Activated CD8-positive, alpha-beta T cell treated with anti-CD3 and anti-CD28 coated beads for 36 hours (primary cell): ENCODE results near the gene PACRG. TPM values are rescaled to one million over a fixed set of nuclear protein-coding genes. Genes with fewer than 3 reads are reported as not detected.

Experiments
- ATAC-seq: fragments of 200-7000 bp; cut with Tn5 transposase; one replicate; pipeline ENCODE4 v1.10.0; 2021; ENCODE audit warnings: mild to moderate bottlenecking, moderate library complexity
- CTCF ChIA-PET: fragments of 350-600 bp; sonication (Branson Sonifier 250); formaldehyde crosslinking; loops from one replicate; lab custom pipeline; 2021; ENCODE audit warnings: antibody characterized with exemption; lab: Charles Lee
- POLR2A ChIA-PET: fragments of 350-600 bp; sonication (Branson Sonifier 250); formaldehyde crosslinking; loops from one replicate; lab custom pipeline; 2021; ENCODE audit warnings: antibody characterized with exemption; lab: Charles Lee
- DNase-seq: peaks from one replicate; pipeline ENCODE4 v3.0.0-alpha.2; 2020
- H3K27ac Mint-ChIP-seq: one replicate; pipeline ENCODE4 v1.8.0; 2021; ENCODE audit warnings: mild to moderate bottlenecking, mixed read lengths
- H3K27me3 Mint-ChIP-seq: one replicate; pipeline ENCODE4 v1.8.0; 2021; ENCODE audit warnings: mixed read lengths
- H3K36me3 Mint-ChIP-seq: one replicate; pipeline ENCODE4 v1.8.0; 2021; ENCODE audit warnings: low read depth, mixed read lengths
- H3K4me1 Mint-ChIP-seq: one replicate; pipeline ENCODE4 v1.8.0; 2021; ENCODE audit warnings: low read depth, mixed read lengths
- H3K4me3 Mint-ChIP-seq: one replicate; pipeline ENCODE4 v1.8.0; 2021; ENCODE audit warnings: mild to moderate bottlenecking, moderate library complexity, mixed read lengths
- H3K9me3 Mint-ChIP-seq: one replicate; pipeline ENCODE4 v1.8.0; 2021; ENCODE audit warnings: mixed read lengths
- CTCF ChIP-seq: fragments of 200-600 bp; IDR thresholded peaks from one replicate; pipeline ENCODE4 v1.8.0; 2022; ENCODE audit warnings: antibody characterized with exemption, mild to moderate bottlenecking
- intact Hi-C: fragments of 100-400 bp; cut with micrococcal nuclease; formaldehyde crosslinking; loops from one replicate; pipeline ENCODE4 v1.10.0; 2022
- total RNA-seq, 2 experiments: library from RNA; stranded (reverse); gene quantifications; one replicate each; pipeline ENCODE4 v1.2.3, GENCODE V29; 2021

The PACRG gene
- total RNA-seq, 2 experiments from 2014 or later, result not detected

GRCh38 chr6:163284151-163284550 is 556.4 kb downstream of the PACRG start:
- POLR2A ChIA-PET, result no interaction called here
- DNase-seq, result no peak
- intact Hi-C loops, result no loop called here
- no peak for ATAC-seq
- CTCF ChIA-PET, result no interaction called here
- H3K27me3 Mint-ChIP-seq, result peaks cover 8% of the 10 kb centered on the region
- H3K27ac Mint-ChIP-seq, result no peak overlapping the region
- no peak overlapping the region for H3K4me3 Mint-ChIP-seq
- H3K36me3 Mint-ChIP-seq, result no peaks in the 10 kb centered on the region
- H3K4me1 Mint-ChIP-seq, result no peaks in the 10 kb centered on the region
- TF ChIP-seq CTCF, result no peak
- no peaks in the 10 kb centered on the region for H3K9me3 Mint-ChIP-seq

DNA sequence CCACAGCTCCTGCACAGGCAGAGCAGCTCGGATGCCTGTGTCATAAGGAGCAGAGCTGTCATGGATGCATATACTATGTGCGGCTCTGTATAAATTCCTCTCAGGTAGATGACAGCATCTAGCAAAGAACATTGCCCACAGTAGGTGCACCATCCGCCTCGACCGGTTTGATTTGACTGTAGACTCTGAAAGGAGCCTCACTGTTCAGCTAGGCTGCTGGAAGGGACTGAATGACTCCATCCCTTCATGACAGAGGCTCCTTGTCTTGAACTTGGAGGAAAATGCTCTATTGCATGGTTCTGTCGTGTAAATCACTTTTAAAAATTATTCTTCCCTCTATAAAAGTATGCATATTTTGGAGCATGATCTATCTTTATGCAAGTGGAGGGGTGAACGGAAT is 557.9 kb downstream of the PACRG start:
- ChIA-PET CTCF (no interaction called here), POLR2A (interaction anchor here (1.2 kb wide), 1 partner anchor 11 kb away, joined by 3 read pairs; no protein-coding TSS in a partner anchor)
- no peak for TF ChIP-seq CTCF
- H3K27ac Mint-ChIP-seq, result no peak overlapping the region
- DNase-seq (no peak), ATAC-seq (no peak)
- H3K36me3 Mint-ChIP-seq, result no peaks in the 10 kb centered on the region
- H3K9me3 Mint-ChIP-seq, result no peaks in the 10 kb centered on the region
- intact Hi-C loops, result no loop called here
- H3K4me1 Mint-ChIP-seq, result no peaks in the 10 kb centered on the region
- H3K4me3 Mint-ChIP-seq, result no peak overlapping the region
- peaks cover 4% of the 10 kb centered on the region for H3K27me3 Mint-ChIP-seq

- H3K36me3 Mint-ChIP-seq, result no peaks in the 10 kb centered on the region
- intact Hi-C loops, result no loop called here
- ATAC-seq (no peak), DNase-seq (no peak)
- CTCF ChIA-PET, result no interaction called here
- no peak overlapping the region for H3K4me3 Mint-ChIP-seq
- H3K27ac Mint-ChIP-seq, result no peak overlapping the region
- TF ChIP-seq CTCF, result no peak
- no peaks in the 10 kb centered on the region for H3K4me1 Mint-ChIP-seq
- H3K27me3 Mint-ChIP-seq, result no peaks in the 10 kb centered on the region
- POLR2A ChIA-PET, result no interaction called here
- H3K9me3 Mint-ChIP-seq, result no peaks in the 10 kb centered on the region
Observed at GRCh38 chr6:163287626-163288025, 559.9 kb downstream of the PACRG start.

DNA sequence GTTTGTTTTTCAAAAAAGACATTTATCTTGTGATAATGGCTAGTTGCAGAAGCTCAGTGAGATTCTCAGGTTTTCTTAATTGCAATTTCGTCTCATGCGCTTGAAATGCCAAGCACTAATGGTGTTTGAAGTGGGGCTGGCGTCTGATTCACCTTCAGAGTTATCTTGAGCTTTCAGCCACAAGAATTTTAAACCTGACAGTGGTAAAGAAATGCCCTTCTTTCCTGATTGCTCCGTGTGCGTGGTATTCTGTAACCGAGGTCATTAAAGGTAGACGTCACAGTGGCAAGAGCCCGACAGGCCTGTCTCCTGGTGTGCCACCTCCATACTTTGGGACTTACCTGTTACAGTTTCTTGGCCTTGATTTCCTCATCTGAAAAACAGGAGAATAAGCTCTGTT is 560.3 kb downstream of the PACRG start:
- intact Hi-C loops, result no loop called here
- H3K9me3 Mint-ChIP-seq, result no peaks in the 10 kb centered on the region
- no peaks in the 10 kb centered on the region for H3K27me3 Mint-ChIP-seq
- no peaks in the 10 kb centered on the region for H3K36me3 Mint-ChIP-seq
- ChIA-PET POLR2A (no interaction called here), CTCF (no interaction called here)
- no peak overlapping the region for H3K4me3 Mint-ChIP-seq
- no peak for DNase-seq
- TF ChIP-seq CTCF, result no peak
- no peak overlapping the region for H3K27ac Mint-ChIP-seq
- no peaks in the 10 kb centered on the region for H3K4me1 Mint-ChIP-seq
- no peak for ATAC-seq

- Mint-ChIP-seq H3K9me3 (no peaks in the 10 kb centered on the region), H3K27me3 (no peaks in the 10 kb centered on the region), H3K27ac (no peak overlapping the region), H3K4me1 (no peaks in the 10 kb centered on the region), H3K4me3 (no peak overlapping the region), H3K36me3 (no peaks in the 10 kb centered on the region)
- ChIA-PET POLR2A (no interaction called here), CTCF (no interaction called here)
- no peak for TF ChIP-seq CTCF
- DNase-seq (no peak), ATAC-seq (no peak)
- intact Hi-C loops, result no loop called here
Observed at GRCh38 chr6:163288915-163289314, 561.1 kb downstream of the PACRG start.
